HepG2 (cell line): ENCODE measurements around the gene MYO1E. TPM values are rescaled to one million over a fixed set of nuclear protein-coding genes. Genes with fewer than 3 reads are reported as not detected.

ENCODE experiments used
- AHDC1 ChIP-seq: sonication (generic); formaldehyde crosslinking; IDR thresholded peaks from 2 replicates; pipeline ENCODE4 v1.5.1; 2020; ENCODE audit warnings: mild to moderate bottlenecking, missing genetic modification reagents, borderline replicate concordance
- ASH2L ChIP-seq: fragments of 300-600, 200-600 bp; sonication (generic); IDR thresholded peaks from 2 replicates; pipeline ENCODE4 v1.7.0; 2017; ENCODE audit warnings: low read depth, mild to moderate bottlenecking, moderate library complexity, mixed read lengths, low read length; ENCODE audit not compliant: insufficient read length
- ATF7 ChIP-seq, 2 experiments: fragments of 450-650 bp in 1 of 2; sonication (generic) in 1 of 2; formaldehyde crosslinking in 1 of 2; IDR thresholded peaks; 2 replicates each; pipeline versions ENCODE4 v1.4.0 to v1.6.1; 2016 to 2020; ENCODE audit warnings: antibody characterized with exemption in 1 of 2, mild to moderate bottlenecking in 1 of 2, missing genetic modification reagents in 1 of 2
- FOXA1 ChIP-seq, 2 experiments: fragments of 450-650 bp in 1 of 2; sonication (generic) in 1 of 2; formaldehyde crosslinking in 1 of 2; IDR thresholded peaks; 2 replicates each; pipeline versions ENCODE4 v1.4.0 to v1.6.1; 2016 to 2020; ENCODE audit warnings: missing genetic modification reagents in 1 of 2
- HOXA9 ChIP-seq: sonication (generic); formaldehyde crosslinking; IDR thresholded peaks from 2 replicates; pipeline ENCODE4 v1.8.1; 2022; ENCODE audit warnings: missing genetic modification reagents, mild to moderate bottlenecking, moderate library complexity, borderline replicate concordance
- KIAA2018 ChIP-seq: sonication (generic); formaldehyde crosslinking; IDR thresholded peaks from 2 replicates; pipeline ENCODE4 v1.5.0; 2020; ENCODE audit warnings: mild to moderate bottlenecking, missing genetic modification reagents, borderline replicate concordance
- KLF12 ChIP-seq: sonication (generic); formaldehyde crosslinking; IDR thresholded peaks from 2 replicates; pipeline ENCODE4 v1.4.0; 2020; ENCODE audit warnings: missing genetic modification reagents, borderline replicate concordance
- SALL2 ChIP-seq: sonication (generic); formaldehyde crosslinking; IDR thresholded peaks from 2 replicates; pipeline ENCODE4 v1.8.1; 2023; ENCODE audit warnings: mild to moderate bottlenecking, missing genetic modification reagents, inconsistent platforms
- TGIF2 ChIP-seq: IDR thresholded peaks from 2 replicates; pipeline ENCODE4 v1.6.1; 2016; ENCODE audit warnings: control low read depth, missing compliant biosample characterization
- ZNF563 ChIP-seq: sonication (generic); formaldehyde crosslinking; IDR thresholded peaks from 2 replicates; pipeline ENCODE4 v1.8.0; 2022; ENCODE audit warnings: mild to moderate bottlenecking, moderate library complexity, missing genetic modification reagents
- ZNF770 ChIP-seq: sonication (generic); formaldehyde crosslinking; IDR thresholded peaks from 2 replicates; pipeline ENCODE4 v1.5.0; 2020; ENCODE audit warnings: mild to moderate bottlenecking, missing genetic modification reagents
- polyA plus RNA-seq, 8 experiments: library from polyadenylated mRNA; depleted of rRNA in 3 of 8; stranded (reverse) in 7 of 8; unstranded in 1 of 8; fragments of >200 nt; fragmentation: Illumina TruSeq in 4 of 8; extraction: Trizol in 4 of 8; gene quantifications; 2 replicates each; pipeline versions ENCODE4 v1.2.1 to v1.2.3, GENCODE V29; 2011 to 2016; ENCODE audit warnings: low read depth in 4 of 8, missing spikeins in 1 of 8, mixed read lengths in 1 of 8; ENCODE audit not compliant: insufficient read depth in 1 of 8
- total RNA-seq, 5 experiments: library from RNA; depleted of rRNA; stranded (reverse); fragments of >200 nt; fragmentation: Illumina TruSeq; extraction: Trizol; gene quantifications; 2 replicates each; pipeline ENCODE4 v1.2.3, GENCODE V29; 2016; ENCODE audit warnings: low read depth in 1 of 5

MYO1E gene
- total and polyA plus RNA-seq, 2 of the 13 experiments (the other 11 are each of a cell fraction or from before 2014, with no cell fraction given): 15.7 to 25.1 TPM

GRCh38 chr15:59104912-59105732 lies 267.5 kb downstream of the MYO1E start, which contains the start of gene CCNB2 (continued):
- TF ChIP-seq AHDC1 (CRISPR knock-in tag) (no peak), KIAA2018 (CRISPR knock-in tag) (no peak), FOXA1 (IDR thresholded peaks at IDR 0.05) (no peak), FOXA1 (CRISPR knock-in tag; IDR thresholded peaks at IDR 0.05) (no peak), ZNF770 (0 out of 2 replicates have a peak, but pooled peaks have one; percentile 16), SALL2 (peak; percentile 56; the same call in 1 of the 2 replicates), ZNF563 (CRISPR knock-in tag) (peak; percentile 64; the same call in 1 of the 2 replicates), KLF12 (CRISPR knock-in tag) (peak; percentile 85), ATF7 (IDR thresholded peaks at IDR 0.05) (no peak), ATF7 (CRISPR knock-in tag; IDR thresholded peaks at IDR 0.05) (no peak), HOXA9 (CRISPR knock-in tag) (no peak), ASH2L (peak; percentile 75), TGIF2 (peak; percentile 92)
